Measurements from ENCODE around the gene PACSIN3. TPM values are rescaled to one million over a fixed set of nuclear protein-coding genes. Genes with fewer than 3 reads are reported as not detected.

The PACSIN3 gene
- total and polyA plus RNA-seq, 2 of the 8 experiments (the other 6 are each of a cell fraction or from before 2014, with no cell fraction given): 23.8 to 47.2 TPM

- Histone ChIP-seq H2BK15ac (ENCODE audit: low read length) (0 out of 2 replicates have a peak overlapping the region, but pooled peaks have one; percentile 8), H2BK12ac (ENCODE audit: low read depth, low read length) (no peak overlapping the region), H3K4ac (replicated peaks; ENCODE audit: insufficient read length, low read depth, low read length) (no peak overlapping the region), H2BK5ac (ENCODE audit: low read depth, low read length) (no peak overlapping the region), H3K9me3 (ENCODE audit: insufficient read depth in 2 of 2, low read depth in 1 of 2, low read length in 1 of 2) (no peaks in the 10 kb centered on the region), H3K56ac (replicated peaks; ENCODE audit: insufficient read length, low read depth, low read length) (no peak overlapping the region), H4K20me1 (replicated peaks in 1 of 2; ENCODE audit: control insufficient read depth in 1 of 2, insufficient read depth in 2 of 2, low read length in 2 of 2) (no peaks in the 10 kb centered on the region), H2AFZ (ENCODE audit: low read length) (no peak overlapping the region), H3K79me1 (ENCODE audit: low read depth, low read length) (no peaks in the 10 kb centered on the region), H3K9ac (replicated peaks in 1 of 4; ENCODE audit: extremely low read depth in 1 of 4, low read depth in 3 of 4, low read length in 3 of 4) (no peak overlapping the region), H3K27me3 (replicated peaks in 1 of 4; ENCODE audit: control insufficient read depth in 3 of 4, extremely low read depth in 1 of 4, insufficient read depth in 3 of 4, low read length in 3 of 4) (no peaks in the 10 kb centered on the region), H4K8ac (ENCODE audit: extremely low read depth, insufficient read depth, low read length) (no peak overlapping the region), H3K4me1 (replicated peaks in 1 of 4; ENCODE audit: control insufficient read depth in 3 of 4, insufficient read depth in 4 of 4, low read length in 3 of 4) (peaks cover 2 to 13% (median 7%) of the 10 kb centered on the region in 4 experiments; a peak in 5 of 7 replicates), H4K91ac (replicated peaks; ENCODE audit: insufficient read length, low read length) (no peak overlapping the region), H3K4me3 (ENCODE audit: extremely low read depth in 1 of 4, insufficient read depth in 2 of 4, low read depth in 3 of 4, low read length in 4 of 4) (no peak overlapping the region), H3K27ac (ENCODE audit: low read depth, low read length) (no peak overlapping the region), H3K79me2 (ENCODE audit: control insufficient read depth in 1 of 2, insufficient read depth in 2 of 2, low read length in 2 of 2) (no peaks in the 10 kb centered on the region), H3K4me2 (ENCODE audit: insufficient read depth in 1 of 2, low read depth in 2 of 2, low read length in 2 of 2) (peak overlapping the region; percentile 18 to 58; a peak in 2 of 4 replicates), H2AK5ac (ENCODE audit: low read depth, low read length) (0 out of 2 replicates have a peak overlapping the region, but pooled peaks have one; percentile 1), H3K14ac (ENCODE audit: insufficient read length) (no peak overlapping the region), H3K23me2 (ENCODE audit: low read depth, low read length) (no peaks in the 10 kb centered on the region), H3K23ac (ENCODE audit: insufficient read length) (no peak overlapping the region), H2BK120ac (replicated peaks; ENCODE audit: low read depth, low read length) (no peak overlapping the region), H3K36me3 (ENCODE audit: control insufficient read depth in 2 of 4, insufficient read depth in 4 of 4, low read length in 3 of 4) (no peaks in the 10 kb centered on the region), H4K5ac (ENCODE audit: insufficient read length, low read depth, low read length) (no peak overlapping the region), H3K18ac (ENCODE audit: extremely low read depth, low read length) (peak overlapping the region; percentile 4; the same call in 1 of the 2 replicates), H2BK20ac (ENCODE audit: low read length) (no peak overlapping the region)
- FAIRE-seq (no peak), DNase-seq (ENCODE audit: low read depth in 1 of 2, low spot score in 2 of 2) (no peak)
- 92% methylated on average over 2 of the region's 2 CpGs; no CpG with 5 or more reads in 1 of the 2 experiments for WGBS, 2 experiments (ENCODE audit: extremely low coverage in 1 of 2, insufficient coverage in 1 of 2, insufficient read length in 1 of 2, insufficient replicate concordance in 2 of 2, low coverage in 1 of 2, low lambda C conversion rate in 2 of 2, missing lambda C conversion rate in 1 of 2)
- no peak for TF ChIP-seq KDM4A (IDR thresholded peaks at IDR 0.05; ENCODE audit: low read depth, low read length, severe bottlenecking)
- TF ChIP-seq, protein P1, sequence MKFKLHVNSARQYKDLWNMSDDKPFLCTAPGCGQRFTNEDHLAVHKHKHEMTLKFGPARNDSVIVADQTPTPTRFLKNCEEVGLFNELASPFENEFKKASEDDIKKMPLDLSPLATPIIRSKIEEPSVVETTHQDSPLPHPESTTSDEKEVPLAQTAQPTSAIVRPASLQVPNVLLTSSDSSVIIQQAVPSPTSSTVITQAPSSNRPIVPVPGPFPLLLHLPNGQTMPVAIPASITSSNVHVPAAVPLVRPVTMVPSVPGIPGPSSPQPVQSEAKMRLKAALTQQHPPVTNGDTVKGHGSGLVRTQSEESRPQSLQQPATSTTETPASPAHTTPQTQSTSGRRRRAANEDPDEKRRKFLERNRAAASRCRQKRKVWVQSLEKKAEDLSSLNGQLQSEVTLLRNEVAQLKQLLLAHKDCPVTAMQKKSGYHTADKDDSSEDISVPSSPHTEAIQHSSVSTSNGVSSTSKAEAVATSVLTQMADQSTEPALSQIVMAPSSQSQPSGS (IDR thresholded peaks at IDR 0.05; ENCODE audit: low read length): no peak
- no peak for TF ChIP-seq SAP30 (IDR thresholded peaks at IDR 0.05; ENCODE audit: insufficient read depth, insufficient replicate concordance, low read length)
- CTCF ChIA-PET (ENCODE audit: partially characterized antibody): interaction anchor here (1.0 to 3.1 kb wide), 6 partner anchors 12 to 224 kb away, joined by 3 to 15 read pairs (median 4); no protein-coding TSS in a partner anchor
- POLR2A ChIA-PET (ENCODE audit: partially characterized antibody): interaction anchor here (0.6 to 1.2 kb wide), 2 partner anchors 11 to 32 kb away, joined by 4 read pairs; no protein-coding TSS in a partner anchor
These were observed 55.1 kb downstream of the PACSIN3 start for GRCh38 chr11:47131136-47131535.
